Stomach (tissue), 9 donors: ENCODE results near the gene PGM5. TPM values are rescaled to one million over a fixed set of nuclear protein-coding genes. Genes with fewer than 3 reads are reported as not detected.

Source experiments
- DNase-seq, 2 donors: peaks; one replicate each; pipeline versions ENCODE4 v3.0.0 to v3.0.0-alpha.2; 2013 to 2019
- H3K27ac ChIP-seq, 5 donors: fragments of 200-600 bp in 4 of 5; sonication (generic) in 4 of 5; one replicate each; pipeline ENCODE4 v1.5.1; 2013 to 2019; ENCODE audit warnings: mild to moderate bottlenecking in 1 of 5, moderate library complexity in 1 of 5
- H3K27me3 ChIP-seq, 3 donors: fragments of 200-600 bp; sonication (generic); one replicate each; pipeline ENCODE4 v1.5.1; 2017 to 2019; ENCODE audit warnings: mixed run types in 1 of 3
- H3K36me3 ChIP-seq, 4 donors: fragments of 200-600 bp; sonication (generic); 1 replicate in 3 of 4; 2 replicates in 1 of 4; pipeline ENCODE4 v1.5.1; 2016 to 2019
- H3K4me1 ChIP-seq, 4 donors: fragments of 200-600 bp; sonication (generic); one replicate each; pipeline ENCODE4 v1.5.1; 2016 to 2019
- H3K4me3 ChIP-seq, 4 donors: fragments of 200-600 bp; sonication (generic) in 3 of 4; one replicate each; pipeline ENCODE4 v1.5.1; 2016 to 2019; ENCODE audit warnings: mild to moderate bottlenecking in 1 of 4
- H3K9me3 ChIP-seq, 4 donors: fragments of 200-600 bp; sonication (generic); one replicate each; pipeline ENCODE4 v1.5.1; 2016 to 2019
- EP300 ChIP-seq: sonication (generic); formaldehyde crosslinking; IDR thresholded peaks from one replicate; pipeline ENCODE4 v1.6.1; 2017; ENCODE audit warnings: antibody characterized with exemption
- POLR2A ChIP-seq, 4 donors: fragments of 450-650 bp; IDR thresholded peaks; one replicate each; pipeline ENCODE4 v1.6.1; 2016; ENCODE audit warnings: antibody characterized with exemption in 4 of 4, control low read depth in 2 of 4, mild to moderate bottlenecking in 1 of 4, moderate library complexity in 1 of 4
- POLR2AphosphoS5 ChIP-seq, 3 donors: sonication (generic); formaldehyde crosslinking; IDR thresholded peaks; one replicate each; pipeline ENCODE4 v1.6.1; 2016; ENCODE audit warnings: antibody characterized with exemption in 3 of 3
- WGBS, 5 donors: extraction: QIAGEN DNeasy Blood & Tissue Kit in 3 of 5; methylation state at CpG; one replicate each; pipeline versions ENCODE4 v1.1.5 to v1.1.7; 2013 to 2018; 5-methylcytosine and 5-hydroxymethylcytosine counted together
- intact Hi-C: fragments of 100-400 bp; cut with DNase I; formaldehyde crosslinking; loops from one replicate; pipeline ENCODE4 v1.15.1; 2023; ENCODE audit warnings: low total_unique reads
- polyA plus RNA-seq, 3 donors: library from polyadenylated mRNA; stranded (reverse); fragments of 200-250 nt; gene quantifications; one replicate each; pipeline ENCODE4 v1.2.3, GENCODE V29; 2013
- total RNA-seq, 5 donors: library from RNA; depleted of rRNA; stranded (reverse); fragments of >200 nt; gene quantifications; one replicate each; pipeline versions ENCODE4 v1.1.0 to v1.2.3, GENCODE V29; 2014 to 2016
- TF ChIP-seq, protein P1 (sequence below), 7 experiments: fragments of 450-650 bp in 4 of 7; fragments of 200-600 bp in 3 of 7; sonication (generic) in 3 of 7; IDR thresholded peaks; one replicate each; pipeline ENCODE4 v1.5.1; 2016 to 2019; ENCODE audit warnings: antibody characterized with exemption in 7 of 7, control low read depth in 2 of 7, mild to moderate bottlenecking in 1 of 7
- donor health status: healthy with polysubstance abuse.
- donor health status: Bipolar disorder and iron deficiency.
- donor health status: healthy.

PGM5 gene
- total and polyA plus RNA-seq, 8 donors = 10.6 to 145 (median 62.2) TPM

GRCh38 chr9:68497629-68498028 lies 141.2 kb downstream of the PGM5 start:
- TF ChIP-seq POLR2A (IDR thresholded peaks at IDR 0.05) (no peak), POLR2AphosphoS5 (IDR thresholded peaks at IDR 0.05) (no peak), EP300 (no peak)
- TF ChIP-seq, protein P1, sequence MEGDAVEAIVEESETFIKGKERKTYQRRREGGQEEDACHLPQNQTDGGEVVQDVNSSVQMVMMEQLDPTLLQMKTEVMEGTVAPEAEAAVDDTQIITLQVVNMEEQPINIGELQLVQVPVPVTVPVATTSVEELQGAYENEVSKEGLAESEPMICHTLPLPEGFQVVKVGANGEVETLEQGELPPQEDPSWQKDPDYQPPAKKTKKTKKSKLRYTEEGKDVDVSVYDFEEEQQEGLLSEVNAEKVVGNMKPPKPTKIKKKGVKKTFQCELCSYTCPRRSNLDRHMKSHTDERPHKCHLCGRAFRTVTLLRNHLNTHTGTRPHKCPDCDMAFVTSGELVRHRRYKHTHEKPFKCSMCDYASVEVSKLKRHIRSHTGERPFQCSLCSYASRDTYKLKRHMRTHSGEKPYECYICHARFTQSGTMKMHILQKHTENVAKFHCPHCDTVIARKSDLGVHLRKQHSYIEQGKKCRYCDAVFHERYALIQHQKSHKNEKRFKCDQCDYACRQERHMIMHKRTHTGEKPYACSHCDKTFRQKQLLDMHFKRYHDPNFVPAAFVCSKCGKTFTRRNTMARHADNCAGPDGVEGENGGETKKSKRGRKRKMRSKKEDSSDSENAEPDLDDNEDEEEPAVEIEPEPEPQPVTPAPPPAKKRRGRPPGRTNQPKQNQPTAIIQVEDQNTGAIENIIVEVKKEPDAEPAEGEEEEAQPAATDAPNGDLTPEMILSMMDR (IDR thresholded peaks at IDR 0.05) = no peak
- Histone ChIP-seq H3K36me3 (peaks cover 0 to 10% (median 4%) of the 10 kb centered on the region in 4 donors), H3K4me1 (peaks cover 5 to 52% (median 26%) of the 10 kb centered on the region in 4 donors), H3K27me3 (no peaks in the 10 kb centered on the region), H3K9me3 (no peaks in the 10 kb centered on the region), H3K27ac (peak overlapping the region in 1 of 5 donors; percentile 76), H3K4me3 (no peak overlapping the region)
- intact Hi-C loops = loop anchor here (10.0 kb wide), 1 partner anchor 53 kb away; no protein-coding TSS in a partner anchor
- DNase-seq = no peak
- 86 to 97% (median 95%) methylated on average over 1 of the region's 1 CpG for WGBS, 5 donors

DNA sequence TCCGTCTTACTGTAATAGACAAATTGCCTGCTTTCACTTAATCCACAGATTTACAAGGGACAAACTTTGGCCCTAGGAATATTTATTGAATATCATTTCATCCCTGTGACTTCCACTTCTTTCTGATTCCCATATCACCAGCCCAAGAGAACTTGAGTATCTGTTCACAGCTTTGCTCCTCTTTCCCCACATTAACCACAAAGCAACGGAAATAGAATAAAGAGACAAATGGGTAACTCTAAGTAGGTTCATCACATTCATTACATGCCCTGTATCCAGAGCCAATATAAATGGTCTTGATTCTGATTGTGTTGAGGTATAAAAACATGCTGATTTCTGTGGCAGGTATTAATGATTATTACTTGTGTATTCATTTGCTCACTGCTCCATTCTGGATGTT lies 142.4 kb downstream of the PGM5 start:
- H3K27ac ChIP-seq = peak overlapping the region in 3 of 5 donors; percentile 76 to 80 (median 76)
- H3K27me3 ChIP-seq = no peaks in the 10 kb centered on the region
- TF ChIP-seq POLR2AphosphoS5 (IDR thresholded peaks at IDR 0.05) = no peak
- TF ChIP-seq, protein P1 (IDR thresholded peaks at IDR 0.05) = no peak
- H3K4me1 ChIP-seq = peaks cover 5 to 40% (median 19%) of the 10 kb centered on the region in 4 donors
- DNase-seq = no peak
- H3K4me3 ChIP-seq = no peak overlapping the region
- H3K9me3 ChIP-seq = no peaks in the 10 kb centered on the region
- 85 to 90% (median 86%) methylated on average over 2 of the region's 2 CpGs for WGBS, 5 donors
- intact Hi-C loops = loop anchor here (10.0 kb wide), 1 partner anchor 54 kb away; no protein-coding TSS in a partner anchor
- peaks cover 0 to 10% (median 4%) of the 10 kb centered on the region in 4 donors for H3K36me3 ChIP-seq

DNA sequence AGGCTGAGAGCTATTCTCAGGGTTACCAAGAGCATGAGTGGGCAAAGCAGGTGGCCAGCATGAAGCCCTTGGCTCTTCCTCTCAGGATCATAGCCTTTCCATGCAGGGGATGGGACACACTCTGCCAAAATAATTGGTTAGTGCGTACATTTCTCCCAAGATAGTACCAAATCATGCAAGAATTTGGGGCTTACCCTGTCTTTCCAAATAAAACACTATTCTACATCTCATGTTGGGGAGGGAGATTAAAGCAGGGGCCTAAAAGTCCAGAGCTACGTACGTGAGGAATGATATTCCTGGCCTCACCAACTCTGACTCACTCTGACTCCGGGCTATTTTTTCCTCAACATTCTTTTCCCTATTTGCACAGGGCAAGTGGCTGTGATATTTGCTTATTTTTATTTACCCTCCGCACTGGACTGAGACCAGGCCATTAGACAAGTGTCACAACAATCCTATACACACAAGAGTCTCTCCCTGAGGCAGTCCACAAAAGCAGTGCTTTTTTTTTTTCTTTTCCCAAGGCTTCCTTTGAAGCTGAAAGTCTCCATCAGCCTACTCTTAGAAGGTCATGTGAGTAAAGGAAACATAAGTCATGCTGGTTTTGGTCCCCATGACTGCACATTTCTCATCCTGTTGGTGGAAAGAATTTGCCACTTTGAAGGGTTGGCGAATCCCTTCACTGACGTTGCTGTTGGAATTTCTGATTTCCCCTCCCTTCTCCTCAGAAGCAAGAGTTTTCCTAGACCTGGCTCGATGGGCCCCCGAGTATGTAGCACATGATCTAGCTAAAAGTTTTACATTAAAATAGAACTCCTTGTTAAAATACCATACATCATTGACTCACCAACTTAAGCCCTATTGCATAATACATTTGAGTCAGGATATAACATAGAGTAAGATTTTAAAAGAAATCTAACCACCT lies 144.3 kb downstream of the PGM5 start:
- intact Hi-C loops = no loop called here
- TF ChIP-seq, protein P1 (IDR thresholded peaks at IDR 0.05) = no peak
- TF ChIP-seq POLR2AphosphoS5 (IDR thresholded peaks at IDR 0.05) (peak in 1 of 3 donors; percentile 53), POLR2A (IDR thresholded peaks at IDR 0.05) (no peak), EP300 (no peak)
- 46 to 62% (median 58%) methylated on average over 9 of the region's 9 CpGs for WGBS, 5 donors
- Histone ChIP-seq H3K27ac (peak overlapping the region; percentile 36 to 80 (median 76)), H3K4me1 (peaks cover 7 to 36% (median 14%) of the 10 kb centered on the region in 4 donors), H3K27me3 (no peaks in the 10 kb centered on the region), H3K4me3 (no peak overlapping the region), H3K9me3 (no peaks in the 10 kb centered on the region), H3K36me3 (peaks cover 0 to 10% (median 4%) of the 10 kb centered on the region in 4 donors)
- DNase-seq = no peak

DNA sequence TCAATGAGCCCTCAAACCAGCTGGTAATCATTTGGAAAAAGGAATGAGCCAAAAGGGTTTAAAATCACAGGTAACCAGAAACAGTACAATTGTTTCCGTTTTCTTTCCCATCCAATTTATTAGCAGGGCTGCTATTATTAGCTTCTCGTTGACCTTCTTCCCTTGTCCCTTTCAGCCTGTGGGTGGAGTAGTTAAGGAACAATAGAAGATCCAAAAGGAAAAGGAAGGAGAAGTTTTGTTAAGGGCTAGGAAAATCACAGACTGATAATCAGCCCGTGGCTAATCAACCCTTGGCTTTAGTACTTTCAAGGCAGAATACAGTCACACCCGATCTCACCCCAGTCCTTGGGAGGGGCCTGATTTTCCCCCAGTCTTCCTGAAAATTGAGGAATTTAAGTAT lies 145.9 kb downstream of the PGM5 start:
- peak overlapping the region in 3 of 5 donors; percentile 23 to 76 (median 33) for H3K27ac ChIP-seq
- no peaks in the 10 kb centered on the region for H3K9me3 ChIP-seq
- TF ChIP-seq POLR2A (IDR thresholded peaks at IDR 0.05) (no peak), POLR2AphosphoS5 (IDR thresholded peaks at IDR 0.05) (no peak), EP300 (no peak)
- TF ChIP-seq, protein P1 (IDR thresholded peaks at IDR 0.05) = no peak
- WGBS, 5 donors = 25 to 43% (median 39%) methylated on average over 4 of the region's 4 CpGs
- H3K36me3 ChIP-seq = peaks cover 0 to 10% (median 4%) of the 10 kb centered on the region in 4 donors
- no peak overlapping the region for H3K4me3 ChIP-seq
- intact Hi-C loops = no loop called here
- peaks cover 15 to 45% (median 25%) of the 10 kb centered on the region in 4 donors for H3K4me1 ChIP-seq
- no peak for DNase-seq
- no peaks in the 10 kb centered on the region for H3K27me3 ChIP-seq
